Thyroid gland (tissue), 4 donors: ENCODE measurements around the gene EML6. TPM values are rescaled to one million over a fixed set of nuclear protein-coding genes. Genes with fewer than 3 reads are reported as not detected.

ENCODE experiments used
- DNase-seq, 2 donors: peaks; one replicate each; pipeline ENCODE4 v3.0.0-alpha.2; 2019
- H3K27ac ChIP-seq, 3 donors: fragments of 200-600 bp; sonication (generic); 1 replicate in 2 of 3; 2 replicates in 1 of 3; pipeline ENCODE4 v1.5.1; 2016 to 2019; ENCODE audit warnings: mild to moderate bottlenecking in 1 of 3, moderate library complexity in 1 of 3
- H3K27me3 ChIP-seq: fragments of 200-600 bp; sonication (generic); one replicate; pipeline ENCODE4 v1.5.1; 2019
- H3K36me3 ChIP-seq, 2 donors: fragments of 200-600 bp; sonication (generic); one replicate each; pipeline ENCODE4 v1.5.1; 2016 to 2019
- H3K4me1 ChIP-seq, 2 donors: fragments of 200-600 bp; sonication (generic); one replicate each; pipeline ENCODE4 v1.5.1; 2017 to 2019
- H3K4me3 ChIP-seq, 3 donors: fragments of 200-600 bp; sonication (generic); replicated peaks in 1 of 3; 1 replicate in 2 of 3; 2 replicates in 1 of 3; pipeline ENCODE4 v1.5.1; 2016; ENCODE audit warnings: mild to moderate bottlenecking in 1 of 3
- H3K9me3 ChIP-seq: fragments of 200-600 bp; sonication (generic); one replicate; pipeline ENCODE4 v1.5.1; 2017
- CTCF ChIP-seq, 6 experiments: fragments of 200-600 bp in 3 of 6; fragments of 450-650 bp in 3 of 6; sonication (generic) in 3 of 6; IDR thresholded peaks; one replicate each; pipeline ENCODE4 v1.5.1; 2016 to 2019; ENCODE audit warnings: antibody characterized with exemption in 6 of 6, mild to moderate bottlenecking in 2 of 6, inconsistent platforms in 1 of 6, moderate library complexity in 1 of 6
- POLR2A ChIP-seq, 2 donors: fragments of 450-650 bp; IDR thresholded peaks; one replicate each; pipeline ENCODE4 v1.6.1; 2017; ENCODE audit warnings: antibody characterized with exemption in 2 of 2, mild to moderate bottlenecking in 2 of 2, moderate library complexity in 1 of 2
- WGBS, 2 donors: methylation state at CpG; one replicate each; pipeline ENCODE4 v1.1.5; 2017; 5-methylcytosine and 5-hydroxymethylcytosine counted together
- intact Hi-C: fragments of 100-400 bp; cut with DNase I; formaldehyde crosslinking; loops from one replicate; pipeline ENCODE4 v1.15.1; 2023
- total RNA-seq, 4 donors: library from RNA; depleted of rRNA; stranded (reverse); fragments of >200 nt; gene quantifications; one replicate each; pipeline ENCODE4 v1.2.3, GENCODE V29; 2016

The EML6 gene
- total RNA-seq, 4 donors from 2014 or later, result 5.6 to 24.8 (median 20.3) TPM

GRCh38 chr2:54853616-54854310 is 130.3 kb downstream of the EML6 start:
- Histone ChIP-seq H3K27me3 (no peaks in the 10 kb centered on the region), H3K4me3 (no peak overlapping the region), H3K27ac (no peak overlapping the region), H3K4me1 (no peaks in the 10 kb centered on the region), H3K36me3 (no peaks in the 10 kb centered on the region), H3K9me3 (no peaks in the 10 kb centered on the region)
- intact Hi-C loops, result no loop called here
- 88 to 89% methylated on average over 5 of the region's 5 CpGs for WGBS, 2 donors
- TF ChIP-seq CTCF (IDR thresholded peaks at IDR 0.05), result no peak
- no peak for DNase-seq

DNA sequence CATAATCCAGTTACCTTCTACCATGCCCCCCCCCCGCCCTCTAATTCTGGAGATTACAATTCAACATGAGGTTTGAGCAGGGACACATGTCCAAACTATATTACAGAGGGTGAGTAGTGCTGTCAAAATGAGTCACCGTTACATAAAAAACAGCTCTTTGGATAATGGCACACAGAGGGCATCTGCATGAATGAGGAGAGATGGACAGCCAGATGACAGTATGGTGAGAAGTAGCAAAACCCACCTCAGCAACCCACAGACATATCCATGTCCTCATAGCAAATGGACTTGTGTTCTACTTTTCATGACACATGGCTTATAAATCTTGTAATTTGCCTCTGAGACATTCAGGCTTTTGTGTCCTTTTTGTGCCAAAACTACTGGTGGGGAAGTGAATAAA is 132.0 kb downstream of the EML6 start:
- no peaks in the 10 kb centered on the region for H3K36me3 ChIP-seq
- DNase-seq, result no peak
- intact Hi-C loops, result no loop called here
- no peak overlapping the region for H3K4me3 ChIP-seq
- WGBS, 2 donors, result 94 to 96% methylated on average over 2 of the region's 2 CpGs
- H3K27ac ChIP-seq, result no peak overlapping the region
- TF ChIP-seq CTCF (IDR thresholded peaks at IDR 0.05), result no peak
- TF ChIP-seq POLR2A (IDR thresholded peaks at IDR 0.05), result no peak
- no peaks in the 10 kb centered on the region for H3K9me3 ChIP-seq
- H3K27me3 ChIP-seq, result no peaks in the 10 kb centered on the region
- H3K4me1 ChIP-seq, result no peaks in the 10 kb centered on the region

- intact Hi-C loops, result no loop called here
- no peaks in the 10 kb centered on the region for H3K27me3 ChIP-seq
- no peaks in the 10 kb centered on the region for H3K9me3 ChIP-seq
- 84 to 96% methylated on average over 3 of the region's 3 CpGs for WGBS, 2 donors
- H3K4me3 ChIP-seq, result no peak overlapping the region
- DNase-seq, result no peak
- no peak overlapping the region for H3K27ac ChIP-seq
- no peaks in the 10 kb centered on the region for H3K4me1 ChIP-seq
- TF ChIP-seq CTCF (IDR thresholded peaks at IDR 0.05) (no peak), POLR2A (IDR thresholded peaks at IDR 0.05) (no peak)
- no peaks in the 10 kb centered on the region for H3K36me3 ChIP-seq
These were observed 134.7 kb downstream of the EML6 start for GRCh38 chr2:54858021-54858681.

DNA sequence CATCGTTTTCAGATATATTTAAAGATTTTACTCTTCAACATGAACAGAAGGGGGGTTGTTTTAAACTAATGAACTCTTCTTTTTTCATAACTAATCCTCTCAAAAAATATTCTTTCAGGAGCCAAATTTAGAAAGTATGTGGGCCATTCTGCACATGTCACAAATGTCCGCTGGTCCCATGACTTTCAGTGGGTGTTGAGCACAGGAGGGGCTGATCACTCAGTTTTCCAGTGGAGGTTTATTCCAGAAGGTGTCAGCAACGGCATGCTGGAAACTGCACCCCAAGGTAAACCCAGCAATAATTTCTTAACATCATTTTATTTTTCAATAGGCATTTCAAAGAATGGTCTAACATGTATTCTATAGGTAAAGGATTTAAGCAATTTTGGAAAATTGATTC is 136.0 kb downstream of the EML6 start:
- no peak for TF ChIP-seq CTCF (IDR thresholded peaks at IDR 0.05)
- TF ChIP-seq POLR2A (IDR thresholded peaks at IDR 0.05), result no peak
- intact Hi-C loops, result no loop called here
- WGBS, 2 donors, result 87 to 90% methylated on average over 3 of the region's 3 CpGs

GRCh38 chr2:54859997-54860701 is 136.7 kb downstream of the EML6 start:
- no peaks in the 10 kb centered on the region for H3K36me3 ChIP-seq
- no peak overlapping the region for H3K4me3 ChIP-seq
- 88 to 99% methylated on average over 7 of the region's 7 CpGs for WGBS, 2 donors
- TF ChIP-seq POLR2A (IDR thresholded peaks at IDR 0.05) (no peak), CTCF (IDR thresholded peaks at IDR 0.05) (no peak)
- no peaks in the 10 kb centered on the region for H3K9me3 ChIP-seq
- no peak for DNase-seq
- H3K27ac ChIP-seq, result no peak overlapping the region
- intact Hi-C loops, result loop anchor here (10.0 kb wide), 1 partner anchor 45 kb away; no protein-coding TSS in a partner anchor
- H3K27me3 ChIP-seq, result no peaks in the 10 kb centered on the region
- H3K4me1 ChIP-seq, result no peaks in the 10 kb centered on the region

More for the DNA sequence above, 136.0 kb downstream of the EML6 start:
- H3K27ac ChIP-seq, result no peak overlapping the region
- H3K27me3 ChIP-seq, result no peaks in the 10 kb centered on the region
- no peak overlapping the region for H3K4me3 ChIP-seq
- no peaks in the 10 kb centered on the region for H3K36me3 ChIP-seq
- no peak for DNase-seq
- no peaks in the 10 kb centered on the region for H3K4me1 ChIP-seq
- no peaks in the 10 kb centered on the region for H3K9me3 ChIP-seq
